ENCODE data around the gene PROS1.

PROS1 gene

DNA sequence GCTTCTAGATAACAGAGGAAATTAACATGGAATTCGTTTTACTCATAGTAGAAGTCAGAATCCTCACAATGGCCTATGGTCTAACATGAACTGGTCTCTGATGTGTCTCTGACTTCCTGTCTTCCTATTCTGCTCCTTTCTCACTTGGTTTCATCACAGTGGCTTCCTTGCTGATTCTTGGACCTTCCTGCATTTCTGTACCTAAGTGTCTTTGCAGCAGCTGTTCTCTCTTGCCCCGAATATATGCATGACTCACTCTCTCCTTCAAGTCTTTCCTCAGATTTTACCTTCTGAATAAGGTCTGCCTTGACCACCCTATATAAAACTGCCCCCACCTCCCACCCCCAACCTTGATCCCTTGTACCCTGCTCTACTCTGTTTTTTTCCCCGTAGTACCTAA lies 20.4 kb upstream of the PROS1 start:
- Histone ChIP-seq H3K27me3 (ENCODE audit: control insufficient read depth, insufficient read depth, low read length) (no peaks in the 10 kb centered on the region), H3K9ac (ENCODE audit: low read depth, low read length) (no peak overlapping the region), H3K36me3 (ENCODE audit: control insufficient read depth, insufficient read depth, low read length) (no peaks in the 10 kb centered on the region), H3K4me3 (ENCODE audit: low read depth, low read length) (no peak overlapping the region), H3K9me3 (ENCODE audit: control insufficient read depth, insufficient read depth, low read length) (no peaks in the 10 kb centered on the region), H3K4me1 (ENCODE audit: control insufficient read depth, insufficient read depth, low read length) (no peaks in the 10 kb centered on the region)

DNA sequence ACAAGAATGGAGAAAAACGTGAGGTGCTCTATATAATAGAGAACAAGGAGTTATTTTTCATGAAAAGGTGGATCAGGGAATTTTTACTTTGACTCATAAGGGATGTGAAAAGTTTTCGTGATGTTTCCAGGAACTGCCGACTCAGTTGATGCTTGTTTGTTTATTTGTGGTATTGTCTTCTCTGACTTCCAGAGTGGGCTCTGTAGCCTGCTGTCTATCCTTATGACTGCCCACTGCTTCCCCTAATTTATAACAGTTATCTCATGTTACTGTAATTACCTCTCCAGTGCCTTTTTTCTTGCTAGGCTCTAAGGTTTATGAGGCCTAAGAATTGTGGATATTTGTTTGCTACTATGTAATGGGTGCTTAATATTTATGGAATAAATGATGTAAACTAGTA lies 18.5 kb upstream of the PROS1 start:
- no peaks in the 10 kb centered on the region for H3K27me3 ChIP-seq (ENCODE audit: control insufficient read depth, insufficient read depth, low read length)
- no peaks in the 10 kb centered on the region for H3K36me3 ChIP-seq (ENCODE audit: control insufficient read depth, insufficient read depth, low read length)
- no peak overlapping the region for H3K9ac ChIP-seq (ENCODE audit: low read depth, low read length)
- no peak overlapping the region for H3K4me3 ChIP-seq (ENCODE audit: low read depth, low read length)
- no peaks in the 10 kb centered on the region for H3K9me3 ChIP-seq (ENCODE audit: control insufficient read depth, insufficient read depth, low read length)
- no peaks in the 10 kb centered on the region for H3K4me1 ChIP-seq (ENCODE audit: control insufficient read depth, insufficient read depth, low read length)

DNA sequence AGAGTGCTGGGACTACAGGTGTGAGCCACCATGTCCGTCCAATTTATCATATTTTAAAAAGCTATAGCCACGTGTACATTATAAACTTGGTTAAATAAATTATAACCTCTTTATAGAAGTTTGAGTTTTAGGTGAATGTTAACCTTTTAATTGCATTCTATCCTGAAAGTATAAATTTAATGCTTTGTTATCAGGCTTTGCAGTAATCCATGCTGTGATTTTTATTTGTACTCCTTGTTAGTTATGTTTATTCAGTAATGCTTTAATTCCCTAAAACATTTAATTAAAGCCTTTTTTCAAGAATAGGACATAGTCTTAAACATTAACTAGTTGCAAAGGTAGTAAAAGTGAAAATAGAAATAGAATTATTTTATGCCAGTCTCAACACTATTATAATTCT lies 17.9 kb upstream of the PROS1 start:
- no peaks in the 10 kb centered on the region for H3K4me1 ChIP-seq (ENCODE audit: control insufficient read depth, insufficient read depth, low read length)

DNA sequence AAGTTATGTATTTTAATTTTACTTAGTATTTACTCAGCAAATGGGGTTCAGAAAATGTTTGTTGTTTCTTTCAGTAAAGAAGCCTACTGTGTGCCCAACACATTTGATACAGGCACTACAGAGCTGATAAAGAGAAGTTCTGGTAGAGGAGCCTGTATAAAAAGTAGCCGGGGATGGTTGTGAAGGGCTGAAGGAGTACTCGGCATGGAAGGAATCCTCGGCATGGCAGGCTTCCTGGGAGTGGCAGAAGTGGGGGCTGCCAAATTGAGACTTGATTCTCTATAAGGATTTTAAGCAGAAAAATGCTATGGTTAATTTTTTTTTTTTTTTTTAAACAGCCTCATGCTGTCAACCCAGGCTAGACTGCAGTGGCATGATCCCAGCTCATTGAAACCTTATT lies 15.5 kb upstream of the PROS1 start:
- Histone ChIP-seq H3K36me3 (ENCODE audit: control insufficient read depth, insufficient read depth, low read length) (no peaks in the 10 kb centered on the region), H3K9me3 (ENCODE audit: control insufficient read depth, insufficient read depth, low read length) (no peaks in the 10 kb centered on the region), H3K4me3 (ENCODE audit: low read depth, low read length) (no peak overlapping the region), H3K27me3 (ENCODE audit: control insufficient read depth, insufficient read depth, low read length) (no peaks in the 10 kb centered on the region), H3K9ac (ENCODE audit: low read depth, low read length) (no peak overlapping the region), H3K4me1 (ENCODE audit: control insufficient read depth, insufficient read depth, low read length) (no peaks in the 10 kb centered on the region)

More for the DNA sequence above, 17.9 kb upstream of the PROS1 start:
- no peaks in the 10 kb centered on the region for H3K9me3 ChIP-seq (ENCODE audit: control insufficient read depth, insufficient read depth, low read length)
- H3K9ac ChIP-seq (ENCODE audit: low read depth, low read length), result no peak overlapping the region
- H3K36me3 ChIP-seq (ENCODE audit: control insufficient read depth, insufficient read depth, low read length), result no peaks in the 10 kb centered on the region
- no peaks in the 10 kb centered on the region for H3K27me3 ChIP-seq (ENCODE audit: control insufficient read depth, insufficient read depth, low read length)
- no peak overlapping the region for H3K4me3 ChIP-seq (ENCODE audit: low read depth, low read length)

DNA sequence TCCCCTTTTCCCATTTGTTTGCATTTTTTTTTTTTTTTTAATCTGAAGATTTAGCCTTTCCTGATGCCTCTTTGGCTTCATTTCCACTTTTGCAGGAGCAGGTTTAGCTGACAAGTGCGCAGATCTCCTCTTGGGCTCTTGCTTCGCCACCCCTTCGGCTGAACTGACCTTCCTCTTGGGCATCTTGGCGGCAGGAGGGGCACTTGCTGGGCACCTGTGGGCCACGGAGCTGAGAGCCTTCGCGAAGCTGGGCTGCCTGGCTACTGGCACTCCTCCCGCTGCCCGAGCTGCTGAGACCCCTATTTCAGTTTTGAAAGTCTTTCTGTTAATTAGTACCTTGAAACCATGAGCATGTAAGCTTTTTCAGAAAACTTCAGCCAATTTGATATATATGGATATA lies 15.1 kb upstream of the PROS1 start:
- H3K9ac ChIP-seq (ENCODE audit: low read depth, low read length), result no peak overlapping the region
- no peaks in the 10 kb centered on the region for H3K9me3 ChIP-seq (ENCODE audit: control insufficient read depth, insufficient read depth, low read length)
- no peaks in the 10 kb centered on the region for H3K36me3 ChIP-seq (ENCODE audit: control insufficient read depth, insufficient read depth, low read length)
- H3K4me3 ChIP-seq (ENCODE audit: low read depth, low read length), result no peak overlapping the region
- no peaks in the 10 kb centered on the region for H3K4me1 ChIP-seq (ENCODE audit: control insufficient read depth, insufficient read depth, low read length)
- no peaks in the 10 kb centered on the region for H3K27me3 ChIP-seq (ENCODE audit: control insufficient read depth, insufficient read depth, low read length)

DNA sequence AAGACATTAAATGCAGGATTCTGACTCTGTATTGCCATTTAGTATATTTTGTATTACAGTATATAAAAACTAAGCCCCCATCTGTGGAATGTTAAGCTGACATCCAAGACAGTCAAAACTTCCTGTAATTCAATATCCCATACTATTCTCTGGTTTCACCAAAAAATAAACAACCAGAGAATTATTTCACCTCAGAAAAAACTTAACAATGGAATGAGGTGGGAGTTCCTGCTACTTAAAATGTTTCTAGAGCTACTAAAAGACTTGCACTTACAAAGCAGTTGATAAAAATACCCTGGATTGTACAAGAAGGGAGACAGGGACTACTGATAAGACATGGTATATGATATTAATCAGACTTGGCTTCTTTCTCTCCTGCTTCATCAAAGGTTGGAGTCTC lies 14.6 kb upstream of the PROS1 start:
- Histone ChIP-seq H3K4me3 (ENCODE audit: low read depth, low read length) (no peak overlapping the region), H3K9ac (ENCODE audit: low read depth, low read length) (no peak overlapping the region)

DNA sequence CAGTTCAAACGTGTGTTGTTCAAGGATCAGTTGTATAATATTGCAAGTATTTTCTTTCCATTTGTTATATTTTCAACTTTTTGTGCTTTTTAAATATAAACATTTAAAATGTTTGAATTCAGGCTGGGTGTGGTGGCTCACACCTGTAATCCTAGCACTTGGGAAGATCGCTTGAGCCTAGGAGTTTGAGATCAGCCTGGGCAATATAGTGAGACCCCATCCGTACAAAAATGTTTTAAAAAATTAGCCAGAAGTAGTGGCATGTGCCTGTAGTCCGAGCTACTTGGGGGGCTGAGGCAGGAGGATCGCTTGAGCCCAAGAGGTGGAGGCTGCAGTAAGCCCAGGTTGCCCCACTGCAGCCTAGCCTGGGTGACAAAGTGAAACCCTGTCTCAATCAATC lies 10.9 kb upstream of the PROS1 start:
- Histone ChIP-seq H3K9me3 (ENCODE audit: control insufficient read depth, insufficient read depth, low read length) (no peaks in the 10 kb centered on the region), H3K9ac (ENCODE audit: low read depth, low read length) (no peak overlapping the region), H3K36me3 (ENCODE audit: control insufficient read depth, insufficient read depth, low read length) (no peaks in the 10 kb centered on the region), H3K4me1 (ENCODE audit: control insufficient read depth, insufficient read depth, low read length) (no peaks in the 10 kb centered on the region), H3K27me3 (ENCODE audit: control insufficient read depth, insufficient read depth, low read length) (no peaks in the 10 kb centered on the region), H3K4me3 (ENCODE audit: low read depth, low read length) (no peak overlapping the region)

More for the DNA sequence above, 14.6 kb upstream of the PROS1 start:
- H3K9me3 ChIP-seq (ENCODE audit: control insufficient read depth, insufficient read depth, low read length), result no peaks in the 10 kb centered on the region
- H3K27me3 ChIP-seq (ENCODE audit: control insufficient read depth, insufficient read depth, low read length), result no peaks in the 10 kb centered on the region
- no peaks in the 10 kb centered on the region for H3K36me3 ChIP-seq (ENCODE audit: control insufficient read depth, insufficient read depth, low read length)
- no peaks in the 10 kb centered on the region for H3K4me1 ChIP-seq (ENCODE audit: control insufficient read depth, insufficient read depth, low read length)

DNA sequence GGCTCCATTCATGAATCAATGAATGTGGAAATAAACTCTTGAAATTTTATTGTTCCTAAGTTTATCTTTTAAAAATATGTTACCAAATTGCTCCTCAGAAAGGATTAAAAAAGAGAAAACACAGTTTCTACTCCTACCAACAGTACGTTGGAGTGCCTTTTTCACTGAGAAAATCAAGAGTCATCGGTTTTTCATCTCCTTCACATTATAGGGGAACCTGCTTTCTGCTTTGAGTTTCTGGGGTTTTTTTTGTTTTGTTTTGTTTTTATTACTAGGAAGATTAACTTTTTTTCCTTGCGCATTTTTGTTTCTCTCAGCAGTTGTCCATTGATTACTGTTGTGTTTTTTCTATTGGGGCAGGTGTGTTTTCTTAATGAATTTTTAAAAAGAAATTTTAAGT lies 9.7 kb upstream of the PROS1 start:
- Histone ChIP-seq H3K27me3 (ENCODE audit: control insufficient read depth, insufficient read depth, low read length) (no peaks in the 10 kb centered on the region), H3K9ac (ENCODE audit: low read depth, low read length) (no peak overlapping the region), H3K4me3 (ENCODE audit: low read depth, low read length) (no peak overlapping the region), H3K36me3 (ENCODE audit: control insufficient read depth, insufficient read depth, low read length) (no peaks in the 10 kb centered on the region), H3K4me1 (ENCODE audit: control insufficient read depth, insufficient read depth, low read length) (no peaks in the 10 kb centered on the region), H3K9me3 (ENCODE audit: control insufficient read depth, insufficient read depth, low read length) (no peaks in the 10 kb centered on the region)

DNA sequence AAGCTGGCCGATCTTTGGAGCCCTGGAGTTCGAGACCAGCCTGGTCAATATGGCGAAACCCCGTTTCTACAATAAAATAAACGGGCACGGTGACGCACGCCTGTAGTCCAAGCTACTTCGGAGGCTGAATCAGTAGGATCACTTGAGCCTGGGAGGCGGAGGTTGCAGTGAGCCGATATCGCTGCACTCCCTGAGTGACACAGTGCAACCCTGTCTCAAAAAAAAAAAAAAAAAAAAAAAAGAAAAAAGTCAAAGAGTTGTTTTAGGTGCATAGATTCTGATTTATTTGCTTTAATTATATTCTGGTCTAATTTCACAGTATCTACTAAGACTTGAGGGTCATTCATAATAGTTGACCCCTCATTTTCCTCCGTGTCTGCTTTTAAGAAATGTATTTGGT lies 8.0 kb upstream of the PROS1 start:
- Histone ChIP-seq H3K4me1 (ENCODE audit: control insufficient read depth, insufficient read depth, low read length) (no peaks in the 10 kb centered on the region), H3K27me3 (ENCODE audit: control insufficient read depth, insufficient read depth, low read length) (no peaks in the 10 kb centered on the region), H3K9me3 (ENCODE audit: control insufficient read depth, insufficient read depth, low read length) (no peaks in the 10 kb centered on the region), H3K9ac (ENCODE audit: low read depth, low read length) (no peak overlapping the region), H3K4me3 (ENCODE audit: low read depth, low read length) (no peak overlapping the region), H3K36me3 (ENCODE audit: control insufficient read depth, insufficient read depth, low read length) (no peaks in the 10 kb centered on the region)

DNA sequence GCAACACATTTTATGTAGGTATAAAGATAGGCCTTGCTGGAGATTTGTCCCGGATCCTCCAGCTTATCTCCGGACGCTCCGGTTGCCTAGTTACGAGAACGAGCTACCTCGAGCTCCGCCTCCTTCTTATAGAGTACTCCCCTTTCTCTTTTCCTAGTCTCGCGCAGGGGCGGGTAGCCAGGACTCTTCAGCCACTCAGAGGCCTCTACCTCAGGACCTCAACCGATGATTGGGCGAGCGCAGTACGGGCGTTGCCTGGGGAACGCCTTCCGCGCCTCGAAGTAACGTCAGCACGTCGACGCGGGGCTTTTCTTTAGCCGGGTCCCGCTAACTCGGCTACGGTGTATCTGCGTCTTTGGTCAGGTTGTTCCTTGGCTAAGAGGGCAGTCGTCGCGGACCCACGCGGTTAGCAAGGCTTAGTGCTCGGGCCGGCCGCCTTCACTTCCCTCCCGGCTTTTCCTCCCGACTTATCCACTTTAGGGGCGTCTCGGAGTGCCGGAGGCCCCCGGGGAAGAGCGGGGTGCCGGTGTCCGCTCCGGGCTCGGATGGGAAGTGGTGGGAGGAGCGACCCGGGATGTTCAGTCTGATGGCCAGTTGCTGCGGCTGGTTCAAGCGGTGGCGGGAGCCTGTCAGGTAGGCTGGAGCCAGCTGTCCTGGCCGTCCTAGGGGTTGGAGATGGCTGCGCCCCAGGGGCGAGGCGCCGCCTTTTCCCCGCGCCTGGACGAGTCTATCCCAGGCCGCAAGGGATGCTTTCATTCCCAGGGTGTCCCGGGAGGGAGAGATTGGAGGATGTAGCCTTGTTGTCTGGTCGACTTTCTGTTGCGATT lies 6.4 kb upstream of the PROS1 start, which contains the start of gene ARL13B:
ARL13B (plus strand) TSS at position 306 of the 827 bp plus-strand sequence; CDS start at position 575, 269 bp downstream.
- peak within 1 kb of the TSS; percentile 57 for H3K9ac ChIP-seq (ENCODE audit: low read depth, low read length)
- no peaks in the 10 kb centered on the region for H3K4me1 ChIP-seq (ENCODE audit: control insufficient read depth, insufficient read depth, low read length)
- H3K9me3 ChIP-seq (ENCODE audit: control insufficient read depth, insufficient read depth, low read length), result no peaks in the 10 kb centered on the region
- no peaks in the 10 kb centered on the region for H3K36me3 ChIP-seq (ENCODE audit: control insufficient read depth, insufficient read depth, low read length)
- H3K27me3 ChIP-seq (ENCODE audit: control insufficient read depth, insufficient read depth, low read length), result peaks cover 4% of the 10 kb centered on the region
- H3K4me3 ChIP-seq (ENCODE audit: low read depth, low read length), result peak within 1 kb of the TSS; percentile 84

DNA sequence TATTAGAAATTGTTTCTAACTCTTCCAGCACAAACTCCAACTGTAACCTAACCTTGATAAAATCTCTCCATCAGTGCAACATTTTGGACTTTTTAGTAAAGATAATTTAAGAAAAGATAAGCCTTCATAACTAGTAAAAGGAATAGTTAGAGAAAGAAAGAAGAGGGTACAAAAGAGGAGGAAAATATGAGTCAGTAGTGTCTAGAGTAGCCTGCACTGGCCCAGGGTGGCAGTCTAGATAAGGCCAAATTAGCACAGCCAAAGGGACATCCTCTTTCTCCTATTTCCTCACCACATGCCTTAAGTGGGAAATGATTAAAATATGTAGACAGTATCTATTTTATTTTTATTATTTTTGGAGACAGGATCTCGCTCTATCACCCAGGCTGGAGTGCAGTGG lies 3.7 kb downstream of the PROS1 start:
- Histone ChIP-seq H3K36me3 (ENCODE audit: control insufficient read depth, insufficient read depth, low read length) (no peaks in the 10 kb centered on the region), H3K9me3 (ENCODE audit: control insufficient read depth, insufficient read depth, low read length) (no peaks in the 10 kb centered on the region), H3K4me3 (ENCODE audit: low read depth, low read length) (no peak overlapping the region), H3K9ac (ENCODE audit: low read depth, low read length) (no peak overlapping the region), H3K4me1 (ENCODE audit: control insufficient read depth, insufficient read depth, low read length) (no peaks in the 10 kb centered on the region), H3K27me3 (ENCODE audit: control insufficient read depth, insufficient read depth, low read length) (peaks cover 18% of the 10 kb centered on the region)

DNA sequence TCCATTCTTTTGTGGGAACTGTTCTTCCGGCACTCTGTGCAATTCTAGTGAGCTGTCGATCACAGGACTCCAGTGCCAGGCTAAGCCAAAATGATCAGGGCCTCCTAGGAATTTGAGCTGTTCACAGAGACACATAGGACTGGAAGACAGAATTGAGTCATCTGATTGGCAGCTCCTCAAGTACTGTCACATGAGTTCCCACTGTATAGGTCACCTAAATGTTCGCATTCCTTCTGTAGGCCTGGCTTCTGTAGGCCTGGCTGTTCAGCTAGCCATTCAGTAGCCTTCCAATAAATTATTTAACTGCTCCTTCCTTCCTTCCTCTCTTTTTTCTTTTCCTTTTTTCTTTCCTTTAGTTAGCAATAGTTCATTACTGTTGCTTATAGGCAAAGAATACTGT lies 4.3 kb downstream of the PROS1 start:
- H3K4me1 ChIP-seq (ENCODE audit: control insufficient read depth, insufficient read depth, low read length), result no peaks in the 10 kb centered on the region
- no peaks in the 10 kb centered on the region for H3K9me3 ChIP-seq (ENCODE audit: control insufficient read depth, insufficient read depth, low read length)
- no peak overlapping the region for H3K4me3 ChIP-seq (ENCODE audit: low read depth, low read length)
- no peaks in the 10 kb centered on the region for H3K36me3 ChIP-seq (ENCODE audit: control insufficient read depth, insufficient read depth, low read length)
- H3K9ac ChIP-seq (ENCODE audit: low read depth, low read length), result no peak overlapping the region
- H3K27me3 ChIP-seq (ENCODE audit: control insufficient read depth, insufficient read depth, low read length), result peaks cover 18% of the 10 kb centered on the region
